Breast epithelium (tissue), 3 donors: Measurements from ENCODE around the gene TIE1.

Experiments used
- POLR2A ChIP-seq: fragments of 450-650 bp; IDR thresholded peaks from one replicate; pipeline ENCODE4 v1.6.1; 2016; ENCODE audit warnings: antibody characterized with exemption, mild to moderate bottlenecking, moderate library complexity
- TF ChIP-seq, protein P1 (sequence below), 3 donors: fragments of 450-650 bp; IDR thresholded peaks; one replicate each; pipeline ENCODE4 v1.5.1; 2016 to 2017; ENCODE audit warnings: antibody characterized with exemption in 3 of 3, mild to moderate bottlenecking in 3 of 3, moderate library complexity in 3 of 3

DNA sequence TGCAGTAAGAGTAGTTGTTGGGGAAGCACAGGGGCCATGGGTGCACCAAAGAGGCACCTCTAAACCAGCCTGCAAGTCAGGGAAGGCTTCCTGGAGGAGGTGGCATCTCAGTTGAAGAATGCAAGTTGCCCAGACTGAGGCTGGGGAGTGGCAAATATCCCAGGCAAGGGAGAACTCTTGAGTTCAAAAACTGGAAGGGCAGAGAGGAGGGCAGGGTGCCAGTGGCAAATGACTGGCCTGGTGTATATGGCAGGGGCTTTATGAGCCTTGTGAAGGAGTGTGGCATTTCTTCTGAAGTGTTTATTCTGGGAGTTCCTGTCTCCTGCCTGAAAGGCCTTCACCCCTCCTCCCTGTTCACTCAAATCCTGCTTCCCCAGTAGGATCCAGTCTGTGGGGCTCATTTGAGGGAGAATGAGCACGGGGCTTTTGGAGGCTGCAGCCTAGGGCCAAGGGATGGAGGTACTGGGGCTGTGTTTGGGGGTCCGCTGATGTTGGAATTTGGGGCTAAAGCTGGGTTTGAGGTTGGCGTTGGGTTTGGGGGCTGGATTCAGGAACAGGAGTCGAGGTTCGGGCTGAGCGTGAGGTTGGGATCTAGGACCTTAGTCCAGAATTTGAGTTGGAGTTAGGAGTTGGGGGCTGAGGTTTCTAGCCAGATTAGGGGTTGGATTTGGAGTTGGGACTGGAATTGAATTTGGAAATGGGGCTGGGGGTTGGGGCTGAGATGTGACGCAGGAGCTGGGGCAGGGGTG lies 31.0 kb upstream of the TIE1 start, which contains the start of gene TMEM125:
- TF ChIP-seq, protein P1, sequence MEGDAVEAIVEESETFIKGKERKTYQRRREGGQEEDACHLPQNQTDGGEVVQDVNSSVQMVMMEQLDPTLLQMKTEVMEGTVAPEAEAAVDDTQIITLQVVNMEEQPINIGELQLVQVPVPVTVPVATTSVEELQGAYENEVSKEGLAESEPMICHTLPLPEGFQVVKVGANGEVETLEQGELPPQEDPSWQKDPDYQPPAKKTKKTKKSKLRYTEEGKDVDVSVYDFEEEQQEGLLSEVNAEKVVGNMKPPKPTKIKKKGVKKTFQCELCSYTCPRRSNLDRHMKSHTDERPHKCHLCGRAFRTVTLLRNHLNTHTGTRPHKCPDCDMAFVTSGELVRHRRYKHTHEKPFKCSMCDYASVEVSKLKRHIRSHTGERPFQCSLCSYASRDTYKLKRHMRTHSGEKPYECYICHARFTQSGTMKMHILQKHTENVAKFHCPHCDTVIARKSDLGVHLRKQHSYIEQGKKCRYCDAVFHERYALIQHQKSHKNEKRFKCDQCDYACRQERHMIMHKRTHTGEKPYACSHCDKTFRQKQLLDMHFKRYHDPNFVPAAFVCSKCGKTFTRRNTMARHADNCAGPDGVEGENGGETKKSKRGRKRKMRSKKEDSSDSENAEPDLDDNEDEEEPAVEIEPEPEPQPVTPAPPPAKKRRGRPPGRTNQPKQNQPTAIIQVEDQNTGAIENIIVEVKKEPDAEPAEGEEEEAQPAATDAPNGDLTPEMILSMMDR (IDR thresholded peaks at IDR 0.05) = no peak
- TF ChIP-seq POLR2A = no peak
